Liver (tissue), 3 donors: ENCODE measurements around the gene RANBP1.

Source experiments
- RXRA ChIP-seq, 2 donors: IDR thresholded peaks; 2 replicates each; pipeline ENCODE4 v1.6.1; 2017 to 2018; ENCODE audit warnings: antibody characterized with exemption in 2 of 2, mild to moderate bottlenecking in 1 of 2
- TF ChIP-seq, protein P1 (sequence below): IDR thresholded peaks from 2 replicates; pipeline ENCODE4 v1.6.1; 2016; ENCODE audit warnings: antibody characterized with exemption, mild to moderate bottlenecking
- TF ChIP-seq, protein P2 (sequence below): fragments of 150-350 bp; IDR thresholded peaks from 2 replicates; pipeline ENCODE4 v1.5.1; 2017; ENCODE audit warnings: improper control_type of control experiment, low read depth, low read length; ENCODE audit not compliant: missing input control
- TF ChIP-seq, protein P3 (sequence below): IDR thresholded peaks from 2 replicates; pipeline ENCODE4 v1.6.1; 2016; ENCODE audit warnings: antibody characterized with exemption
- donor health status: healthy.
- donor health status: healthy.

DNA sequence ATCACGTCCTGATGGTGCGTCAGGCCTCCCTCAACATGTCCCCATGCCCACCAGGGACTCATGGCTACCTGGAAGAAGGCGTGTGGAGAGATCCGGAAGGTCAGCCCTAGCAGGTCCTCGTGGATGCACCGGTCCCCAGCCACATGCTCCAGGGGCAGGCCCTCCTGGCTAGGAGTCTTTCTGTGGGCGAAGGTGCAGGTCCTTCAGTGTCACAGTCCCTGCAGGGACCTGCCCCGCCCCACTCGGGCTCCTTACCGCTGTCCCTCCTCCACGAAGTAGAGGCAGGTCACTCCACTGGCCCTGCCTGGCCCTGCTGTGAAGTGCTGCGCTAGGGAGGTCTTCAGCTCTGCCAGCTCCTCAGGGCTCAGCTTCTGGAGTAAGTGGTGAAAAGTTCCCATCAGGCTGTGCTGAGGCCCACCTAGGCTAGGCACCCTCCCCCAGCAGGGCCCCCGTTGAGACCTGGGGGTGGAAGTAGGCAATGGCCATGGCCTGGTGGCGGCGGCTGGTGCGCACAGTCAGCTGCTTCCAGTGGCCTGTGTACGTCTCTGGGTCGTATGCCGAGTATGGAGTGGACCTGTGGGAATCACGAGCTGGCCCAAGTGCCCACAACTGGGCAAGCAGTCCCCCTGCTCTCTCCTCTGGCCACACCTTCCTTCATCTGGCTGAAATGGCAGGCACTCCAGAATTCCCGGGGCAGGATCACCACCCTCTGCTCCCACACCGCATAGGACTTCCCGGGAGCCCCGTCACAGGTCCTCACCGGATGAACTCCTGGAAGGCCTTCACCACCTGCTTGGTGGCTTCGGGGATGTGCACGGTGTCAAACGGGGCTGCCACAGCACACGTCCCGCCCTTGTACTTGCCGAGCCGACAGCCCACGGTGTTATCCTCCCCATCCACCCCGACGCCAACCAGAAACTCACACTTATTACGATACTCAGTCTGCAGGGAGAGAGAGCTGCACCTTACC is 1.1 kb upstream of the RANBP1 start:
- TF ChIP-seq, protein P1, sequence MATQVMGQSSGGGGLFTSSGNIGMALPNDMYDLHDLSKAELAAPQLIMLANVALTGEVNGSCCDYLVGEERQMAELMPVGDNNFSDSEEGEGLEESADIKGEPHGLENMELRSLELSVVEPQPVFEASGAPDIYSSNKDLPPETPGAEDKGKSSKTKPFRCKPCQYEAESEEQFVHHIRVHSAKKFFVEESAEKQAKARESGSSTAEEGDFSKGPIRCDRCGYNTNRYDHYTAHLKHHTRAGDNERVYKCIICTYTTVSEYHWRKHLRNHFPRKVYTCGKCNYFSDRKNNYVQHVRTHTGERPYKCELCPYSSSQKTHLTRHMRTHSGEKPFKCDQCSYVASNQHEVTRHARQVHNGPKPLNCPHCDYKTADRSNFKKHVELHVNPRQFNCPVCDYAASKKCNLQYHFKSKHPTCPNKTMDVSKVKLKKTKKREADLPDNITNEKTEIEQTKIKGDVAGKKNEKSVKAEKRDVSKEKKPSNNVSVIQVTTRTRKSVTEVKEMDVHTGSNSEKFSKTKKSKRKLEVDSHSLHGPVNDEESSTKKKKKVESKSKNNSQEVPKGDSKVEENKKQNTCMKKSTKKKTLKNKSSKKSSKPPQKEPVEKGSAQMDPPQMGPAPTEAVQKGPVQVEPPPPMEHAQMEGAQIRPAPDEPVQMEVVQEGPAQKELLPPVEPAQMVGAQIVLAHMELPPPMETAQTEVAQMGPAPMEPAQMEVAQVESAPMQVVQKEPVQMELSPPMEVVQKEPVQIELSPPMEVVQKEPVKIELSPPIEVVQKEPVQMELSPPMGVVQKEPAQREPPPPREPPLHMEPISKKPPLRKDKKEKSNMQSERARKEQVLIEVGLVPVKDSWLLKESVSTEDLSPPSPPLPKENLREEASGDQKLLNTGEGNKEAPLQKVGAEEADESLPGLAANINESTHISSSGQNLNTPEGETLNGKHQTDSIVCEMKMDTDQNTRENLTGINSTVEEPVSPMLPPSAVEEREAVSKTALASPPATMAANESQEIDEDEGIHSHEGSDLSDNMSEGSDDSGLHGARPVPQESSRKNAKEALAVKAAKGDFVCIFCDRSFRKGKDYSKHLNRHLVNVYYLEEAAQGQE, result no peak
- TF ChIP-seq, protein P2, sequence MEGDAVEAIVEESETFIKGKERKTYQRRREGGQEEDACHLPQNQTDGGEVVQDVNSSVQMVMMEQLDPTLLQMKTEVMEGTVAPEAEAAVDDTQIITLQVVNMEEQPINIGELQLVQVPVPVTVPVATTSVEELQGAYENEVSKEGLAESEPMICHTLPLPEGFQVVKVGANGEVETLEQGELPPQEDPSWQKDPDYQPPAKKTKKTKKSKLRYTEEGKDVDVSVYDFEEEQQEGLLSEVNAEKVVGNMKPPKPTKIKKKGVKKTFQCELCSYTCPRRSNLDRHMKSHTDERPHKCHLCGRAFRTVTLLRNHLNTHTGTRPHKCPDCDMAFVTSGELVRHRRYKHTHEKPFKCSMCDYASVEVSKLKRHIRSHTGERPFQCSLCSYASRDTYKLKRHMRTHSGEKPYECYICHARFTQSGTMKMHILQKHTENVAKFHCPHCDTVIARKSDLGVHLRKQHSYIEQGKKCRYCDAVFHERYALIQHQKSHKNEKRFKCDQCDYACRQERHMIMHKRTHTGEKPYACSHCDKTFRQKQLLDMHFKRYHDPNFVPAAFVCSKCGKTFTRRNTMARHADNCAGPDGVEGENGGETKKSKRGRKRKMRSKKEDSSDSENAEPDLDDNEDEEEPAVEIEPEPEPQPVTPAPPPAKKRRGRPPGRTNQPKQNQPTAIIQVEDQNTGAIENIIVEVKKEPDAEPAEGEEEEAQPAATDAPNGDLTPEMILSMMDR, result no peak
- TF ChIP-seq, protein P3, sequence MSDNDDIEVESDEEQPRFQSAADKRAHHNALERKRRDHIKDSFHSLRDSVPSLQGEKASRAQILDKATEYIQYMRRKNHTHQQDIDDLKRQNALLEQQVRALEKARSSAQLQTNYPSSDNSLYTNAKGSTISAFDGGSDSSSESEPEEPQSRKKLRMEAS, result no peak
- TF ChIP-seq RXRA (IDR thresholded peaks at IDR 0.05), result no peak
